ENCODE results near the gene IDNK. TPM values are rescaled to one million over a fixed set of nuclear protein-coding genes. Genes with fewer than 3 reads are reported as not detected.

Gene IDNK
- polyA plus RNA-seq, 2 donors = 6.3 to 8.1 TPM

- 94 to 95% methylated on average over 5 of the region's 5 CpGs for WGBS, 2 donors
- Histone ChIP-seq H3K27ac (ENCODE audit: low read depth in 2 of 2, low read length in 1 of 2) (no peak overlapping the region), H3K36me3 (ENCODE audit: control insufficient read depth in 2 of 2, insufficient read depth in 2 of 2, low read length in 1 of 2) (peaks cover 0 to 3% of the 10 kb centered on the region in 2 donors)
These were observed 47.4 kb downstream of the IDNK start for GRCh38 chr9:83670381-83670780.

DNA sequence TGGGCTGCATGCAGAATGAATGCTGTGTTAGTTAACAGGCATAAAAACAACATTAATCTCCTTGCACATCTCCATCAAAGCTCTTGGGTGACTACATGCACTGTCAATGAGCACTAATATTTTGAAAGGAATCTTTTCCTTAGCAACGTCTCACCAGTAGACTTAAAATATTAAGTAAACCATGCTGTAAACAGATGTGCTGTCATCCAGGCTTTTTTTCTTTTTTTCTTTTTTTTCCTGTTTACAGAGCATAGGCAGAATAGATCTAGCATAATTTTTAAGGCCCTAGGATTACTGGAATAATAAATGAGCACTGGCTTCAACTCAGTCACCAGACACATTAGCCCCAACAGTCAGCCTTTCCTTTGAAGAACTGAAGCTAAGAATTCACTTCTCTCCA is 48.5 kb downstream of the IDNK start:
- H3K4me1 ChIP-seq (ENCODE audit: control insufficient read depth in 2 of 2, insufficient read depth in 2 of 2, low read length in 1 of 2) = no peaks in the 10 kb centered on the region
- H3K27ac ChIP-seq (ENCODE audit: low read depth in 2 of 2, low read length in 1 of 2) = no peak overlapping the region
- H3K9me3 ChIP-seq (ENCODE audit: control insufficient read depth in 2 of 2, insufficient read depth in 1 of 2, low read depth in 1 of 2, low read length in 1 of 2) = no peaks in the 10 kb centered on the region
- H3K27me3 ChIP-seq (ENCODE audit: control insufficient read depth in 1 of 2, insufficient read depth in 2 of 2, low read length in 2 of 2) = no peaks in the 10 kb centered on the region
- no peak overlapping the region for H3K4me3 ChIP-seq (ENCODE audit: low read depth in 1 of 2, low read length in 2 of 2)
- peaks cover 0 to 3% of the 10 kb centered on the region in 2 donors for H3K36me3 ChIP-seq (ENCODE audit: control insufficient read depth in 2 of 2, insufficient read depth in 2 of 2, low read length in 1 of 2)
- 43 to 53% methylated on average over 1 of the region's 1 CpG for WGBS, 2 donors

More at GRCh38 chr9:83670381-83670780, 47.4 kb downstream of the IDNK start:
- no peaks in the 10 kb centered on the region for H3K4me1 ChIP-seq (ENCODE audit: control insufficient read depth in 2 of 2, insufficient read depth in 2 of 2, low read length in 1 of 2)
- no peaks in the 10 kb centered on the region for H3K9me3 ChIP-seq (ENCODE audit: control insufficient read depth in 2 of 2, insufficient read depth in 1 of 2, low read depth in 1 of 2, low read length in 1 of 2)
- H3K4me3 ChIP-seq (ENCODE audit: low read depth in 1 of 2, low read length in 2 of 2) = no peak overlapping the region
- H3K27me3 ChIP-seq (ENCODE audit: control insufficient read depth in 1 of 2, insufficient read depth in 2 of 2, low read length in 2 of 2) = no peaks in the 10 kb centered on the region

GRCh38 chr9:83675466-83675865 is 52.5 kb downstream of the IDNK start:
- Histone ChIP-seq H3K4me3 (ENCODE audit: low read depth in 1 of 2, low read length in 2 of 2) (no peak overlapping the region), H3K9me3 (ENCODE audit: control insufficient read depth in 2 of 2, insufficient read depth in 1 of 2, low read depth in 1 of 2, low read length in 1 of 2) (no peaks in the 10 kb centered on the region), H3K27me3 (ENCODE audit: control insufficient read depth in 1 of 2, insufficient read depth in 2 of 2, low read length in 2 of 2) (no peaks in the 10 kb centered on the region), H3K36me3 (ENCODE audit: control insufficient read depth in 2 of 2, insufficient read depth in 2 of 2, low read length in 1 of 2) (peaks cover 2 to 6% of the 10 kb centered on the region in 2 donors), H3K27ac (ENCODE audit: low read depth in 2 of 2, low read length in 1 of 2) (no peak overlapping the region), H3K4me1 (ENCODE audit: control insufficient read depth in 2 of 2, insufficient read depth in 2 of 2, low read length in 1 of 2) (no peaks in the 10 kb centered on the region)
- WGBS, 2 donors = 88 to 96% methylated on average over 1 of the region's 1 CpG

DNA sequence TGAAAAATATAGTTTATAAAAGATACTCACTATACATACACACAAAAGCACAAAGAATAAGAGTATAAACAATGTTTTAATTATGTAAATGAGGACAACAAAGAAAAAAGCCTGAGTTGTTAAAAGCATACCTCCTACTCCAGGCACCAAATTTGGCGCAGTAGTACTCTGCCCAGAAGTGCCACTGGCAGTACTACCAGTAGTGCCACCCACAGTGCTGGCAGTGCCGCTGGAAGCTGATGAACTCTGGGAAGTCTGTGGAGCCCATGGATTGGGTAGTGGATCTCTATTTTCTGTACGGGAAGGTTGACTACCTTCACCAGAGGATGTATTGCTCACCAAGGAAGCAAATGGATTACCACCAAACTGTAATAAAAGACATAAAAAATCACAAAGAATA is 54.7 kb downstream of the IDNK start:
- Histone ChIP-seq H3K4me3 (ENCODE audit: low read depth in 1 of 2, low read length in 2 of 2) (no peak overlapping the region), H3K4me1 (ENCODE audit: control insufficient read depth in 2 of 2, insufficient read depth in 2 of 2, low read length in 1 of 2) (no peaks in the 10 kb centered on the region), H3K27me3 (ENCODE audit: control insufficient read depth in 1 of 2, insufficient read depth in 2 of 2, low read length in 2 of 2) (no peaks in the 10 kb centered on the region), H3K36me3 (ENCODE audit: control insufficient read depth in 2 of 2, insufficient read depth in 2 of 2, low read length in 1 of 2) (peaks cover 2 to 6% of the 10 kb centered on the region in 2 donors), H3K9me3 (ENCODE audit: control insufficient read depth in 2 of 2, insufficient read depth in 1 of 2, low read depth in 1 of 2, low read length in 1 of 2) (no peaks in the 10 kb centered on the region), H3K27ac (ENCODE audit: low read depth in 2 of 2, low read length in 1 of 2) (no peak overlapping the region)
- 91 to 95% methylated on average over 3 of the region's 3 CpGs for WGBS, 2 donors

DNA sequence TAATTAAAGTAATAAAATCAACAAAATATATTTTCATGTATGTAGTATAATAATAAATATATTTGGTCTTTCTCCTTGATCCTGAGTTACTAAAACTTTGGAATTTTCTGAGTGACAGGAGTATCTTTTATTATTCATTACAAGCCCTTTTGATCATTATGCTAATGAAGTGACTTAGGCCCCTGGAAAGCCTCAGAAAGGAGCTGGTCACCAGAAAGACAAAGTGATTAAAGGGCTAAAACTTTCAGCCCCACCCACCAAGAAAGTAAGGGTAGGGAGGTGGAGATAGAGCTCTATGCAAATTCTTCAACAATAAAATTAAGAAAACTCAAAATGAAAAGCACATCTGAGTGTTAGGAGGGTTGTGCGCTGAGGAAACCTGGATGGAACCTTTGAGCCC is 57.3 kb downstream of the IDNK start:
- H3K27me3 ChIP-seq (ENCODE audit: control insufficient read depth in 1 of 2, insufficient read depth in 2 of 2, low read length in 2 of 2) = no peaks in the 10 kb centered on the region

GRCh38 chr9:83681490-83681889 is 58.5 kb downstream of the IDNK start:
- H3K4me1 ChIP-seq (ENCODE audit: control insufficient read depth in 2 of 2, insufficient read depth in 2 of 2, low read length in 1 of 2) = no peaks in the 10 kb centered on the region
- H3K27me3 ChIP-seq (ENCODE audit: control insufficient read depth in 1 of 2, insufficient read depth in 2 of 2, low read length in 2 of 2) = no peaks in the 10 kb centered on the region
- 87 to 89% methylated on average over 2 of the region's 2 CpGs for WGBS, 2 donors
- H3K27ac ChIP-seq (ENCODE audit: low read depth in 2 of 2, low read length in 1 of 2) = no peak overlapping the region
- no peak overlapping the region for H3K4me3 ChIP-seq (ENCODE audit: low read depth in 1 of 2, low read length in 2 of 2)
- no peaks in the 10 kb centered on the region for H3K9me3 ChIP-seq (ENCODE audit: control insufficient read depth in 2 of 2, insufficient read depth in 1 of 2, low read depth in 1 of 2, low read length in 1 of 2)
- H3K36me3 ChIP-seq (ENCODE audit: control insufficient read depth in 2 of 2, insufficient read depth in 2 of 2, low read length in 1 of 2) = peaks cover 2 to 3% of the 10 kb centered on the region in 2 donors

More for the DNA sequence above, 57.3 kb downstream of the IDNK start:
- Histone ChIP-seq H3K4me1 (ENCODE audit: control insufficient read depth in 2 of 2, insufficient read depth in 2 of 2, low read length in 1 of 2) (no peaks in the 10 kb centered on the region), H3K9me3 (ENCODE audit: control insufficient read depth in 2 of 2, insufficient read depth in 1 of 2, low read depth in 1 of 2, low read length in 1 of 2) (no peaks in the 10 kb centered on the region), H3K27ac (ENCODE audit: low read depth in 2 of 2, low read length in 1 of 2) (no peak overlapping the region), H3K4me3 (ENCODE audit: low read depth in 1 of 2, low read length in 2 of 2) (no peak overlapping the region), H3K36me3 (ENCODE audit: control insufficient read depth in 2 of 2, insufficient read depth in 2 of 2, low read length in 1 of 2) (peaks cover 2 to 3% of the 10 kb centered on the region in 2 donors)
- WGBS, 2 donors = 88 to 96% methylated on average over 1 of the region's 1 CpG

DNA sequence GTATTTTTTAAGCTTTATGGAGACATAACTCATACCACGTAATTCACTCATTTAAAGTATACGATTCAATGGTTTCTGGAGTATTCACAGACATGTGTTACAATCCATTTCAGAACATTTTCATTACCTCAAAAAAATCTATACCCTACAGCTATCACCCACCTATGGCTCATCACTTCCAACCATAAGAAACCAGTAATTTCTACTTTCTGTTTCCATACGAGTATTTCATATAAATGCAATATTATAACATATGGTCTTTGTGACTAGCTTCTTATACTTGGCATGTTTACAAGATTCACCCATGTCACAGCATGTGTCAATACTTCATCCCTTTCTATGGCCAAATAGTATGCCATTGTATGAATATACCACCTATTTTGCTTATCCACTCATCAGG is 66.0 kb downstream of the IDNK start:
- WGBS, 2 donors = 86% methylated on average over 3 of the region's 3 CpGs
- H3K9me3 ChIP-seq (ENCODE audit: control insufficient read depth in 2 of 2, insufficient read depth in 1 of 2, low read depth in 1 of 2, low read length in 1 of 2) = no peaks in the 10 kb centered on the region
- no peak overlapping the region for H3K4me3 ChIP-seq (ENCODE audit: low read depth in 1 of 2, low read length in 2 of 2)
- H3K27me3 ChIP-seq (ENCODE audit: control insufficient read depth in 1 of 2, insufficient read depth in 2 of 2, low read length in 2 of 2) = no peaks in the 10 kb centered on the region
- H3K4me1 ChIP-seq (ENCODE audit: control insufficient read depth in 2 of 2, insufficient read depth in 2 of 2, low read length in 1 of 2) = no peaks in the 10 kb centered on the region
- H3K27ac ChIP-seq (ENCODE audit: low read depth in 2 of 2, low read length in 1 of 2) = no peak overlapping the region
- no peaks in the 10 kb centered on the region for H3K36me3 ChIP-seq (ENCODE audit: control insufficient read depth in 2 of 2, insufficient read depth in 2 of 2, low read length in 1 of 2)

GRCh38 chr9:83691492-83691891 is 68.5 kb downstream of the IDNK start:
- WGBS, 2 donors = 76 to 83% methylated on average over 3 of the region's 3 CpGs

More at GRCh38 chr9:83691492-83691891, 68.5 kb downstream of the IDNK start:
- H3K36me3 ChIP-seq (ENCODE audit: control insufficient read depth in 2 of 2, insufficient read depth in 2 of 2, low read length in 1 of 2) = no peaks in the 10 kb centered on the region
- H3K27ac ChIP-seq (ENCODE audit: low read depth in 2 of 2, low read length in 1 of 2) = no peak overlapping the region
- no peak overlapping the region for H3K4me3 ChIP-seq (ENCODE audit: low read depth in 1 of 2, low read length in 2 of 2)
- H3K4me1 ChIP-seq (ENCODE audit: control insufficient read depth in 2 of 2, insufficient read depth in 2 of 2, low read length in 1 of 2) = no peaks in the 10 kb centered on the region
- H3K27me3 ChIP-seq (ENCODE audit: control insufficient read depth in 1 of 2, insufficient read depth in 2 of 2, low read length in 2 of 2) = no peaks in the 10 kb centered on the region
- no peaks in the 10 kb centered on the region for H3K9me3 ChIP-seq (ENCODE audit: control insufficient read depth in 2 of 2, insufficient read depth in 1 of 2, low read depth in 1 of 2, low read length in 1 of 2)

Other genes with a start within 250 kb of the IDNK start
- under 1 TPM; 0.20 to 0.26 TPM for gene FRMD3, start 84.7 kb upstream of the IDNK start, polyA plus RNA-seq
- 10 to 100 TPM; 26.1 to 35.8 TPM for gene UBQLN1, start 84.8 kb downstream of the IDNK start, polyA plus RNA-seq
- 1 to 10 TPM; 2.3 to 4.0 TPM for gene GKAP1, start 194.6 kb downstream of the IDNK start, polyA plus RNA-seq